H1 (cell line): ENCODE measurements around the gene DRAM1. TPM values are rescaled to one million over a fixed set of nuclear protein-coding genes. Genes with fewer than 3 reads are reported as not detected.
A peak's percentile ranks its signal among the peaks of the same experiment; 100 is the strongest.

ENCODE experiments used
- CTCF ChIA-PET: fragments of 300-600 bp; sonication (Branson Sonifier 250); formaldehyde crosslinking; loops from one replicate; lab custom pipeline; 2021; ENCODE audit not compliant: partially characterized antibody; lab: Charles Lee
- POLR2A ChIA-PET: fragments of 300-600 bp; sonication (Branson Sonifier 250); formaldehyde crosslinking; loops from one replicate; lab custom pipeline; 2021; ENCODE audit warnings: inconsistent platforms; ENCODE audit not compliant: partially characterized antibody; lab: Charles Lee
- DNase-seq, 2 experiments: peaks; one replicate each; pipeline versions ENCODE4 v3.0.0 to v3.0.0-alpha.2; 2010 to 2022; ENCODE audit warnings: low spot score in 2 of 2, low read depth in 1 of 2, mixed read lengths in 1 of 2
- FAIRE-seq: peaks from 2 replicates; lab custom pipeline; 2011; peaks lifted over from hg19 to GRCh38; lab: Jason Lieb, UNC
- H2AFZ ChIP-seq: 2 replicates; pipeline ENCODE4 v1.8.1; 2012; ENCODE audit warnings: low read length, inconsistent platforms
- H2AK5ac ChIP-seq: 2 replicates; pipeline ENCODE4 v1.6.1; 2013; ENCODE audit warnings: low read depth, low read length
- H2BK120ac ChIP-seq: replicated peaks from 2 replicates; pipeline ENCODE3; 2013; ENCODE audit warnings: low read depth, low read length, inconsistent platforms
- H2BK12ac ChIP-seq: 2 replicates; pipeline ENCODE4 v1.6.1; 2013; ENCODE audit warnings: low read depth, low read length
- H2BK15ac ChIP-seq: 2 replicates; pipeline ENCODE4 v1.6.1; 2013; ENCODE audit warnings: low read length
- H2BK20ac ChIP-seq: 2 replicates; pipeline ENCODE4 v1.6.1; 2013; ENCODE audit warnings: low read length
- H2BK5ac ChIP-seq: 2 replicates; pipeline ENCODE4 v1.6.1; 2013; ENCODE audit warnings: low read depth, low read length
- H3K14ac ChIP-seq: 2 replicates; pipeline ENCODE4 v1.6.1; 2013; ENCODE audit warnings: inconsistent platforms; ENCODE audit not compliant: insufficient read length
- H3K18ac ChIP-seq: 2 replicates; pipeline ENCODE4 v1.6.1; 2013; ENCODE audit warnings: low read length; ENCODE audit errors: extremely low read depth
- H3K23ac ChIP-seq: 2 replicates; pipeline ENCODE4 v1.6.1; 2013; ENCODE audit warnings: inconsistent platforms; ENCODE audit not compliant: insufficient read length
- H3K23me2 ChIP-seq: 2 replicates; pipeline ENCODE4 v1.6.1; 2013; ENCODE audit warnings: low read depth, low read length
- H3K27ac ChIP-seq: 2 replicates; pipeline ENCODE4 v1.6.1; 2011; ENCODE audit warnings: low read depth, low read length, inconsistent platforms
- H3K27me3 ChIP-seq, 4 experiments: replicated peaks in 1 of 4; 1 replicate in 1 of 4; 2 replicates in 3 of 4; pipeline versions ENCODE4 v1.6.1 to v1.8.1; 2011 to 2013; ENCODE audit warnings: low read length in 3 of 4, mild to moderate bottlenecking in 3 of 4, inconsistent platforms in 2 of 4, mixed read lengths in 2 of 4, moderate library complexity in 1 of 4; ENCODE audit not compliant: control insufficient read depth in 3 of 4, insufficient read depth in 3 of 4; ENCODE audit errors: extremely low read depth in 1 of 4
- H3K36me3 ChIP-seq, 4 experiments: 2 replicates each; pipeline versions ENCODE4 v1.6.1 to v1.8.1; 2011 to 2013; ENCODE audit warnings: mild to moderate bottlenecking in 4 of 4, low read length in 3 of 4, moderate library complexity in 2 of 4, control low read depth in 1 of 4, inconsistent platforms in 1 of 4; ENCODE audit not compliant: insufficient read depth in 4 of 4, control insufficient read depth in 2 of 4
- H3K4ac ChIP-seq: replicated peaks from 2 replicates; pipeline ENCODE3; 2013; ENCODE audit warnings: low read length, low read depth, mixed read lengths, inconsistent platforms; ENCODE audit not compliant: insufficient read length
- H3K4me1 ChIP-seq, 4 experiments: replicated peaks in 1 of 4; 1 replicate in 1 of 4; 2 replicates in 3 of 4; pipeline versions ENCODE4 v1.6.1 to v1.8.1; 2011 to 2013; ENCODE audit warnings: low read length in 3 of 4, inconsistent platforms in 2 of 4, mixed read lengths in 1 of 4; ENCODE audit not compliant: insufficient read depth in 4 of 4, control insufficient read depth in 3 of 4
- H3K4me2 ChIP-seq, 2 experiments: 2 replicates each; pipeline versions ENCODE4 v1.6.1 to v1.8.1; 2011 to 2013; ENCODE audit warnings: low read depth in 2 of 2, low read length in 2 of 2, control low read depth in 1 of 2, inconsistent platforms in 1 of 2, mild to moderate bottlenecking in 1 of 2; ENCODE audit not compliant: insufficient read depth in 1 of 2
- H3K4me3 ChIP-seq, 4 experiments: fragments of 200-600, 300-600 bp in 1 of 4; sonication (generic), shearing (Covaris generic), sonication (Bioruptor Twin) in 1 of 4; 2 replicates each; pipeline versions ENCODE4 v1.5.1 to v1.8.1; 2011 to 2016; ENCODE audit warnings: low read length in 4 of 4, low read depth in 3 of 4, control low read depth in 2 of 4, inconsistent platforms in 2 of 4, mild to moderate bottlenecking in 2 of 4, mixed read lengths in 1 of 4, moderate library complexity in 1 of 4; ENCODE audit not compliant: insufficient read depth in 2 of 4; ENCODE audit errors: extremely low read depth in 1 of 4
- H3K56ac ChIP-seq: replicated peaks from 2 replicates; pipeline ENCODE3; 2013; ENCODE audit warnings: low read depth, mild to moderate bottlenecking, mixed read lengths, low read length, inconsistent platforms; ENCODE audit not compliant: insufficient read length
- H3K79me1 ChIP-seq: 2 replicates; pipeline ENCODE4 v1.6.1; 2013; ENCODE audit warnings: low read depth, low read length, control low read depth
- H3K79me2 ChIP-seq, 2 experiments: 2 replicates each; pipeline versions ENCODE4 v1.6.1 to v1.8.1; 2012 to 2013; ENCODE audit warnings: low read length in 2 of 2, mild to moderate bottlenecking in 2 of 2, inconsistent platforms in 1 of 2; ENCODE audit not compliant: insufficient read depth in 2 of 2, control insufficient read depth in 1 of 2
- H3K9ac ChIP-seq, 4 experiments: replicated peaks in 1 of 4; 1 replicate in 1 of 4; 2 replicates in 3 of 4; pipeline versions ENCODE4 v1.6.1 to v1.8.1; 2011 to 2013; ENCODE audit warnings: low read depth in 3 of 4, low read length in 3 of 4, control low read depth in 2 of 4, mild to moderate bottlenecking in 2 of 4, moderate library complexity in 2 of 4, inconsistent platforms in 1 of 4; ENCODE audit errors: extremely low read depth in 1 of 4
- H3K9me3 ChIP-seq, 2 experiments: 2 replicates each; pipeline versions ENCODE4 v1.6.1 to v1.8.1; 2012 to 2013; ENCODE audit warnings: mild to moderate bottlenecking in 2 of 2, moderate library complexity in 2 of 2, control low read depth in 1 of 2, inconsistent platforms in 1 of 2, low read depth in 1 of 2, low read length in 1 of 2, mixed read lengths in 1 of 2; ENCODE audit not compliant: insufficient read depth in 2 of 2
- H4K20me1 ChIP-seq, 2 experiments: replicated peaks in 1 of 2; 2 replicates each; pipeline versions ENCODE3 to v1.8.1; 2011 to 2013; ENCODE audit warnings: inconsistent platforms in 2 of 2, low read length in 2 of 2, mild to moderate bottlenecking in 1 of 2; ENCODE audit not compliant: insufficient read depth in 2 of 2, control insufficient read depth in 1 of 2
- H4K5ac ChIP-seq: 2 replicates; pipeline ENCODE4 v1.6.1; 2013; ENCODE audit warnings: low read length, low read depth, mixed read lengths, inconsistent platforms; ENCODE audit not compliant: insufficient read length
- H4K8ac ChIP-seq: 2 replicates; pipeline ENCODE4 v1.8.0; 2013; ENCODE audit warnings: mild to moderate bottlenecking, moderate library complexity, low read length, inconsistent platforms; ENCODE audit not compliant: insufficient read depth; ENCODE audit errors: extremely low read depth
- H4K91ac ChIP-seq: replicated peaks from 2 replicates; pipeline ENCODE3; 2013; ENCODE audit warnings: low read length, mixed read lengths, inconsistent platforms; ENCODE audit not compliant: insufficient read length
- E2F6 ChIP-seq: IDR thresholded peaks from 2 replicates; pipeline ENCODE4 v1.6.1; 2012; ENCODE audit warnings: inconsistent platforms
- GABPA ChIP-seq: IDR thresholded peaks from 2 replicates; pipeline ENCODE4 v1.6.1; 2011; ENCODE audit warnings: mild to moderate bottlenecking, low read length, moderate library complexity, borderline replicate concordance; ENCODE audit not compliant: insufficient read depth
- MAX ChIP-seq: IDR thresholded peaks from 2 replicates; pipeline ENCODE4 v1.6.1; 2012; ENCODE audit warnings: inconsistent platforms
- WGBS, 2 experiments: shearing (Covaris generic) in 1 of 2; methylation state at CpG; one replicate each; pipeline versions ENCODE4 v1.1.6 to v1.1.7; 2013 to 2015; ENCODE audit warnings: low lambda C conversion rate in 2 of 2, mixed read lengths in 2 of 2, inconsistent platforms in 1 of 2, low coverage in 1 of 2, missing lambda C conversion rate in 1 of 2; ENCODE audit not compliant: insufficient replicate concordance in 2 of 2, insufficient coverage in 1 of 2, insufficient read length in 1 of 2; ENCODE audit errors: extremely low coverage in 1 of 2, missing lambda C conversion rate in 1 of 2; 5-methylcytosine and 5-hydroxymethylcytosine counted together
- polyA plus RNA-seq, 7 experiments: library from polyadenylated mRNA; depleted of rRNA in 3 of 7; stranded (reverse) in 5 of 7; unstranded in 2 of 7; fragments of >200 nt in 5 of 7; fragments of 200-250 nt in 2 of 7; gene quantifications; 1 replicate in 5 of 7; 2 replicates in 1 of 7; 4 replicates in 1 of 7; pipeline versions ENCODE4 v1.2.1 to v1.2.3, GENCODE V29; 2011 to 2013; ENCODE audit warnings: missing spikeins in 2 of 7, mixed read lengths in 2 of 7
- total RNA-seq: library from RNA; stranded (reverse); fragmentation: NEBNext Ultra II Directional; extraction: Animal tissue kit (Norgen Biotek cat#: 25700); gene quantifications from 2 replicates; pipeline ENCODE4 v1.2.1, GENCODE V29; 2021

DRAM1 gene
- total and polyA plus RNA-seq, 2 of the 8 experiments (the other 6 are each of a cell fraction or from before 2014, with no cell fraction given): 4.6 to 6.2 TPM

DNA sequence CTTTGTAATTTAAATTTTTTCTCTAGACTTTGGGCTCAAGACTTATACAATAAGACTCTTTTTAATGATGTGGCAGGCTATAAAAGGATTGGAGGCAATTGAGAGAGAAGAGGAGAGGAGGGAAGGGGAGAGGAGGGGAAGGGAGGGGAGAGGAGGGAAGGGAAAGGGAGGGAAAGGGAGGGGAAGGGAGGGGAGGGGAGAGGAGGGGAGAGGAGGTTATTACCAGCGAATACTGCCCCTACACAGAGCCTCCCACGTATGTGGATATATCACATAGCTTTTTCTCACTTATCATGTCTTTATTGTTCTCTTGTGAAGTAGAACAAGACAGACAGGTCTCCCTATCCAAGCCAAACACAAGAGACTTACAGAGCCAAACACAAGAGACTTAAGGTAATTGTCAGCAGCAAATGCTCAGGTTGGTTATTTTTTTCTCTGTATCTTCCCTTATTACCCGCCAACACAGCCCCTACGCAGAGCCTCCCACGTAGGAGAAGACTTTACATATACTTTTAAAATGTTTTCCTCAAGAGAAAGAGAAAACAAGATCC is 63.1 kb downstream of the DRAM1 start:
- no peak for DNase-seq
- Histone ChIP-seq H2AFZ (peak overlapping the region; percentile 75; the same call in 1 of the 2 replicates), H2BK5ac (no peak overlapping the region), H4K8ac (no peak overlapping the region), H3K4ac (no peak overlapping the region), H3K4me2 (no peak overlapping the region), H4K5ac (no peak overlapping the region), H3K27ac (no peak overlapping the region), H3K36me3 (no peaks in the 10 kb centered on the region), H2BK15ac (no peak overlapping the region), H2AK5ac (no peak overlapping the region), H3K9me3 (no peaks in the 10 kb centered on the region), H3K23me2 (no peaks in the 10 kb centered on the region), H3K14ac (no peak overlapping the region), H3K23ac (no peak overlapping the region), H3K18ac (no peak overlapping the region), H4K20me1 (no peaks in the 10 kb centered on the region), H3K4me1 (no peaks in the 10 kb centered on the region), H3K4me3 (no peak overlapping the region), H2BK12ac (no peak overlapping the region), H4K91ac (no peak overlapping the region), H3K79me1 (no peaks in the 10 kb centered on the region), H3K9ac (no peak overlapping the region), H3K56ac (no peak overlapping the region), H2BK120ac (no peak overlapping the region), H2BK20ac (no peak overlapping the region), H3K27me3 (no peaks in the 10 kb centered on the region; a peak in 1 of 7 replicates), H3K79me2 (no peaks in the 10 kb centered on the region)
- ChIA-PET CTCF (interaction anchor here (0.6 to 4.7 kb wide), 24 partner anchors 9 to 881 kb away, joined by 3 to 24 read pairs (median 4); no protein-coding TSS in a partner anchor), POLR2A (no interaction called here)
- no peak for FAIRE-seq
- WGBS, 2 experiments: 81% methylated on average over 3 of the region's 5 CpGs; no CpG with 5 or more reads in 1 of the 2 experiments
- no peak for TF ChIP-seq E2F6
- no peak for TF ChIP-seq GABPA
- no peak for TF ChIP-seq MAX
